ENCODE data around the gene PRR15L.

Gene PRR15L

DNA sequence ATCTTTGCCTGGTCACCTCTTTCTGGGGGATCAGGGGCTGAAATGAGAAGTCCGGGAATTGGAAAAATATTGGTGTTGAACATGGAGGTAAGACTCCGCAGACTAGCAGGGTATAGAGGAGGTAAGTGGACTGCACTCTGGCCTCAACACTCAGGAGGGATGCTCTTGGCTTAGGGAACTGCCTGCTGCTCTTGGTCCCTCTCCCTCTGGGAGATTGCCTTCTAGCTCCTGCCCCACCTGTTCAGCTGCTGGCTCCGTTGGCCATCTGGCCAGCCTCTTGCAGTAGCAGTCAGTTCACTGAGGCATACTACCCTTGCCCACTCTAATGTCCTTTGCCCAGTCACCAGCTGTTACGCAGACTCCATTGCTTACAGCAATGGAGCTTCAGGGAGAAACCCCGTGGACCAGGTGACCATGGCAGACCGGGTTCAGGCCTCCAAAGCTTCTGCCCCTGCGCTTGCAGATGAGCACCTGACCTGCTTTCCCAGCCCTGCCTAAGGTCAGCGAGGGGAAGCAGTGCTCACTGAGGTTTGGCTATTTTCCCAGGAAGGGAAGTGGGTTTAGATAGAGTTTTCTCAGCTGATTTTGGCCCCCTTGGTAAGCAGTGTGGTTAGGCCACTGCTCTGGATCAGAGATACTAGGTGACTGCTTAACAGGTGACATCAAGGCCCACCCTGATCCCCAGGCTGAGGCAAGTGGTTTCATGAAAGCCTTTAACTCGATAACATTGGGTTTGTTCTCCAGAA is 25.1 kb upstream of the PRR15L start:
- in situ Hi-C loops (cut with HindIII; ENCODE audit: low sequenced_read_pairs): loop anchor here (5.0 kb wide), 1 partner anchor 34 kb away; no protein-coding TSS in a partner anchor
- DNase-seq (ENCODE audit: low read depth): no peak
- TF ChIP-seq, protein P1, sequence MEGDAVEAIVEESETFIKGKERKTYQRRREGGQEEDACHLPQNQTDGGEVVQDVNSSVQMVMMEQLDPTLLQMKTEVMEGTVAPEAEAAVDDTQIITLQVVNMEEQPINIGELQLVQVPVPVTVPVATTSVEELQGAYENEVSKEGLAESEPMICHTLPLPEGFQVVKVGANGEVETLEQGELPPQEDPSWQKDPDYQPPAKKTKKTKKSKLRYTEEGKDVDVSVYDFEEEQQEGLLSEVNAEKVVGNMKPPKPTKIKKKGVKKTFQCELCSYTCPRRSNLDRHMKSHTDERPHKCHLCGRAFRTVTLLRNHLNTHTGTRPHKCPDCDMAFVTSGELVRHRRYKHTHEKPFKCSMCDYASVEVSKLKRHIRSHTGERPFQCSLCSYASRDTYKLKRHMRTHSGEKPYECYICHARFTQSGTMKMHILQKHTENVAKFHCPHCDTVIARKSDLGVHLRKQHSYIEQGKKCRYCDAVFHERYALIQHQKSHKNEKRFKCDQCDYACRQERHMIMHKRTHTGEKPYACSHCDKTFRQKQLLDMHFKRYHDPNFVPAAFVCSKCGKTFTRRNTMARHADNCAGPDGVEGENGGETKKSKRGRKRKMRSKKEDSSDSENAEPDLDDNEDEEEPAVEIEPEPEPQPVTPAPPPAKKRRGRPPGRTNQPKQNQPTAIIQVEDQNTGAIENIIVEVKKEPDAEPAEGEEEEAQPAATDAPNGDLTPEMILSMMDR (IDR thresholded peaks at IDR 0.05; ENCODE audit: low read depth, low read length, missing control alignments): no peak
- no peak overlapping the region for H3K4me3 ChIP-seq (ENCODE audit: low read depth, low read length)

DNA sequence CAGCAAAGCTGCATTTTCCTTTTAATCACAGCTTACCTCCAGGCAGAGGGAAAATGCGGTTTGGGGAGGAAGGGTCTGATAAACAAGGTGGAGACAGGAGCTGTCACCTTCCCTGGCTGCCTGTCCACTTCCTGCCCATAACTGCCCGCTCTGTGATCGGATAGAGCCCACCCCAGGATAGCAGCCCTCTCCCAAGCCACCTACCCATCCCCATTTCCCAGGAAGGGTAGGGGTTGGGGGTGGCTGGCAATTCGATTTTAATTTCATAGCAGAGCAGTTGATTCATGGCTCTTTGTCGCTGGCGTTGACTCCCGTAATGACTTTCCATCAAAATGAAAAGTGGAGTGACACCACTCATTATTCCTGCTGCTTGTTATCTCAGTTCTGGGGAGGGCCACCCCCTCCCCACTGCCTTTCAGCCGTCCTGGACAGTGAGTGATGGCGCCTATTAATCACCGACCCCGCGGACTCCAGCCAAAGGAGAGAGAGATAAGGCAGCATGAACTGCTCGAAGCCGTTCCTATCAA is 24.5 kb upstream of the PRR15L start:
- TF ChIP-seq, protein P1 (IDR thresholded peaks at IDR 0.05; ENCODE audit: low read depth, low read length, missing control alignments): no peak
- in situ Hi-C loops (cut with HindIII; ENCODE audit: low sequenced_read_pairs): loop anchor here (5.0 kb wide), 1 partner anchor 35 kb away; no protein-coding TSS in a partner anchor

DNA sequence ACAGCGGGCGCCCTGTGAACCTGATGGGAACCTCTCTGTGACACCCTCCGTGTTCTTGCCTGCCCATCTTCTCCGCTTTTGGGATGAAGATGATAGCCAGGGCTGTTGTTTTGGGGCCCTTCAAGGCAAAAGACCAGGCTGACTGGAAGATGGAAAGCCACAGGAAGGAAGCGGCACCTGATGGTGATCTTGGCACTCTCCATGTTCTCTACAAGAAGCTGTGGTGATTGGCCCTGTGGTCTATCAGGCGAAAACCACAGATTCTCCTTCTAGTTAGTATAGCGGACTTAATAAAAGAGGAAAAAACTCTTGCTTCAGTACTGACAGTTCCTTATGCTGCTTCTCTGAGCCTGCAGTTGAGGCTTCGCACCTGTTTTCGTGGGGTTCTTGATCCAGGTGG is 23.8 kb upstream of the PRR15L start:
- TF ChIP-seq, protein P1 (IDR thresholded peaks at IDR 0.05; ENCODE audit: low read depth, low read length, missing control alignments): no peak
- H3K4me3 ChIP-seq (ENCODE audit: low read depth, low read length): no peak overlapping the region
- no peak for DNase-seq (ENCODE audit: low read depth)
- in situ Hi-C loops (cut with HindIII; ENCODE audit: low sequenced_read_pairs): loop anchor here (5.0 kb wide), 1 partner anchor 36 kb away; no protein-coding TSS in a partner anchor

More for the DNA sequence above, 24.5 kb upstream of the PRR15L start:
- no peak for DNase-seq (ENCODE audit: low read depth)
- H3K4me3 ChIP-seq (ENCODE audit: low read depth, low read length): no peak overlapping the region

DNA sequence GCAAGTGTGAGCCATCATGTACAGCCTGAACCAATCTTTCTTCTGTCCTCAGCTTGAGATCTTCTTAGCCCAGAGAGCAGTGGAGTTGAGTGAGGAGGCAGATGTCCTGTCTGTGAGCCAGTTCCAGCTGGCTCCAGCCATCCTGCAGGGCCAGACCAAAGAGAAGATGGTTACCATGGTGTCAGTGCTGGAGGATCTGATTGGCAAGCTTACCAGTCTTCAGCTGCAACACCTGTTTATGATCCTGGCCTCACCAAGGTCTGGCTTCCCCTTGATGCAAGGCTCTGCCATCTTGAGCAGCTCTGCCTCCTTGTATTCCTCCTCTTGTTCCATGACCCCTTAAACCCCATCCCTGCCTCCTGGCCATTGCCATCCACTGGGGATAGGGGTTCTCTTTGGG is 22.9 kb upstream of the PRR15L start:
- TF ChIP-seq, protein P1 (IDR thresholded peaks at IDR 0.05; ENCODE audit: low read depth, low read length, missing control alignments): no peak
- in situ Hi-C loops (cut with HindIII; ENCODE audit: low sequenced_read_pairs): loop anchor here (5.0 kb wide), 1 partner anchor 37 kb away; no protein-coding TSS in a partner anchor
- DNase-seq (ENCODE audit: low read depth): no peak
- no peak overlapping the region for H3K4me3 ChIP-seq (ENCODE audit: low read depth, low read length)

DNA sequence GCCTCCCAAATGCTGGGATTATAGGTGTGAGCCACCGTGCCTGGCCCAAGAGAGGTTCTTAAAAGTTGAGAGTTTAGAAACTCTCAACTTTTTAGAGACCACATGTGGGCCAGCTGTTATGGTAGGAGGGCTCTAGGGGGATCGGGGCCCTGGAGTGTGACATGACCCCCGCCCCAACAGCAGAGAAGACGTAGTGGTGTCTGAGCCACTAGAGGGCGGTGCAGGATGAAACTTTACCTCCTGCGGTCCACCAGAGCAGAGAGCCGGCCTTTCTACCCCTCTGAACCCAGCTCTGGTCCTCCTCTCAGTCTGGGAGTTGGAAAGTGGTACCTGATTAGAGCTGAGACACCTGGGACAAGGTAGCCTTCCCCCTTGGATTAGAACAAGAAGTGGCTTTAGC is 20.6 kb upstream of the PRR15L start:
- no peak overlapping the region for H3K4me3 ChIP-seq (ENCODE audit: low read depth, low read length)
- in situ Hi-C loops (cut with HindIII; ENCODE audit: low sequenced_read_pairs): no loop called here
- TF ChIP-seq, protein P1 (IDR thresholded peaks at IDR 0.05; ENCODE audit: low read depth, low read length, missing control alignments): peak; percentile 74
- DNase-seq (ENCODE audit: low read depth): no peak

DNA sequence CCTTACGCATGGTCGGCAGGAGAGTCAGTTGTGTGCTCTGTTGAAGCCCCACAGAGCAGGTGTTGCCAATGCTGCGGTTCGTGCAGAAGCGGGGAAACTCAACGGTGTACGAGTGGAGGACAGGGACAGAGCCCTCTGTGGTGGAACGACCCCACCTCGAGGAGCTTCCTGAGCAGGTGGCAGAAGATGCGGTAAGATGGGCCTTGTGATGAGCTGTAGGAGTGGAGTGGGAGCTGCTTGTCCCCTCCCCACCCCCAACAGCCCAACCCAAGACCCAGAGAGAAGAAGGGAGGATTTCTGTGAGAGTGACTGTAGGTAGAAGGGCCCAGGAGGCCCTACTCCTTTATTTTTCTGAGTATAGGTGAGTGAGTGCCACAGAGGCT is 18.1 kb upstream of the PRR15L start:
- no peak overlapping the region for H3K4me3 ChIP-seq (ENCODE audit: low read depth, low read length)
- no peak for DNase-seq (ENCODE audit: low read depth)
- in situ Hi-C loops (cut with HindIII; ENCODE audit: low sequenced_read_pairs): no loop called here
- TF ChIP-seq, protein P1 (IDR thresholded peaks at IDR 0.05; ENCODE audit: low read depth, low read length, missing control alignments): no peak

Data from astrocyte of the cerebellum (primary cell).